Activated T-cell treated with anti-CD3 and anti-CD28 coated beads, Interleukin-2, amount 50 U/mL, for 4 hours (primary cell): ENCODE measurements around the gene CHST5. TPM values are rescaled to one million over a fixed set of nuclear protein-coding genes. Genes with fewer than 3 reads are reported as not detected.
"Not testable (repeated sequence)": the region's sequence is repeated elsewhere in the genome, so short reads cannot be mapped to it uniquely, and the experiment has no call there.

Source experiments
- ATAC-seq, 2 donors: fragments of 200-7000 bp; cut with Tn5 transposase; one replicate each; pipeline ENCODE4 v1.10.0; 2021
- DNase-seq: peaks from one replicate; pipeline ENCODE4 v3.0.0-alpha.2; 2020
- H3K27me3 Mint-ChIP-seq: one replicate; pipeline ENCODE4 v1.8.0; 2021; ENCODE audit warnings: low read depth, mixed read lengths
- H3K36me3 Mint-ChIP-seq: one replicate; pipeline ENCODE4 v1.8.0; 2022; ENCODE audit warnings: mixed read lengths; ENCODE audit not compliant: insufficient read depth
- H3K4me1 Mint-ChIP-seq: one replicate; pipeline ENCODE4 v1.8.0; 2021; ENCODE audit warnings: low read depth, mixed read lengths
- H3K4me3 Mint-ChIP-seq: one replicate; pipeline ENCODE4 v1.8.0; 2021; ENCODE audit warnings: mild to moderate bottlenecking, moderate library complexity, mixed read lengths
- H3K9me3 Mint-ChIP-seq: one replicate; pipeline ENCODE4 v1.8.0; 2021; ENCODE audit warnings: mixed read lengths
- total RNA-seq, 3 donors: library from RNA; stranded (reverse); gene quantifications; one replicate each; pipeline ENCODE4 v1.2.1, GENCODE V29; 2021

Gene CHST5
- total RNA-seq, 3 donors from 2014 or later = 0.10 to 0.71 (median 0.16) TPM

GRCh38 chr16:75559564-75560372, 23.9 kb upstream of the CHST5 start:
- ATAC-seq (no peak), DNase-seq (no peak)
- Mint-ChIP-seq H3K4me1 (peaks cover 7% of the 10 kb centered on the region), H3K36me3 (no peaks in the 10 kb centered on the region), H3K9me3 (no peaks in the 10 kb centered on the region), H3K27me3 (peaks cover 16% of the 10 kb centered on the region), H3K4me3 (no peak overlapping the region)

DNA sequence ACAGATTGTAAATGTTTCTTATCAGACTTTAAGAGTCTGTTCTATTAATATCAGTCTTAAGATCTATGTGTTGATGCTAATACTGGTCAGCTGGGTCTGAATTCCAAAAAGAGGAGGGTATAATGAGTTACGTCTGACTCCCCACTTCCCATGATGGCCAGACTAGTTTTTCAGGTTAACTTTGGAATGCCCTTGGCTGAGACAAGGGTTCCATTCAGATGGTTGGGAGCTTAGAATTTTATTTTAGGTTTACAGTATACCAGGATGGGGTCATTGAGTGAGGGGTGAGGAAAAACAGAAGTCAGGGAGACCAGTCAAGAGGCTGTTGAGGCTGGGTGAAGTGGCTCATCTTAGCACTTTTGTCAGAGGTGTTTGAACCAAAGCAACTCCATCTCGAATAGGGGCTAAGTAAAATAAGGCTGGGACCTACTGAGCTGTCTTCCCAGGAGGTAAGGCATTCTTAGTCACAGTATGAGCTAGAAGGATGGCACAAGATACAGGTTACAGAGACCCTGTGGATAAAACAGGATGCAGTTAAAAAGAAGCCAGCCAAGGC, 23.0 kb upstream of the CHST5 start:
- no peak for ATAC-seq
- Mint-ChIP-seq H3K27me3 (peaks cover 11% of the 10 kb centered on the region), H3K9me3 (no peaks in the 10 kb centered on the region), H3K36me3 (no peaks in the 10 kb centered on the region), H3K4me3 (no peak overlapping the region), H3K4me1 (peaks cover 6% of the 10 kb centered on the region)
- DNase-seq = no peak

DNA sequence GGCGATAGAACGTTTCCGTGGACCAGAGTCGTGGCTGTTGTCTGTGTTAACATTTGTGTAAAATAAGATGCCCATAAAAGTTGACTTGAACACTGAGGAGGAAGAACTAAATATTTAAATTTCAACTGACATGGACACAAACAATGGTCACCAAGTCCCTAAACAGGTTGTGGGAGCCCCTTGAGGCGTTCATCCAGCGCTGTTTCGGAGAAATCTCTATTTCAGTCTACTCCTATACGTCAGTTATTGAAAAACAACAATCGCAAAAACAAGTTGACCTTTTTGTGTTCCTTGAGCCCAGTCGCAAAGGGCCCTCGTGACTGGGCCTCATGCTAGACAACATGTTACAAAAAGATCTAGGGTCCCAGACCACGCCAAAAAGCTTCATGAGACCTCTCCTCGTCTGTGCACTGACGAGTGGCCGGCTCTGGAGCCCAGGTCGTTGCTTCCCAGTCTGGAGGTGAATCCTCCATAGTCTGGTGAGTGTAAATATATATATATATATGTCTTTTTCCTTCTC, 20.6 kb upstream of the CHST5 start:
- Mint-ChIP-seq H3K4me3 (peak overlapping the region; percentile 90), H3K36me3 (no peaks in the 10 kb centered on the region), H3K27me3 (peaks cover 3% of the 10 kb centered on the region), H3K9me3 (no peaks in the 10 kb centered on the region), H3K4me1 (peaks cover 6% of the 10 kb centered on the region)
- no peak for DNase-seq
- ATAC-seq = no peak

- no peaks in the 10 kb centered on the region for H3K9me3 Mint-ChIP-seq
- no peaks in the 10 kb centered on the region for H3K36me3 Mint-ChIP-seq
- peak within 1 kb of the TSS; percentile 90 for H3K4me3 Mint-ChIP-seq
- peaks cover 3% of the 10 kb centered on the region for H3K27me3 Mint-ChIP-seq
- peaks cover 6% of the 10 kb centered on the region for H3K4me1 Mint-ChIP-seq
- peak; percentile 97 for DNase-seq
- ATAC-seq = peak; percentile 97 to 98
These were observed 20.0 kb upstream of the CHST5 start, which contains the start of gene TMEM231 for GRCh38 chr16:75555707-75556430. TMEM231 (minus strand) TSS chr16:75556252; CDS start chr16:75556209, 43 bp downstream.

- ATAC-seq (no peak), DNase-seq (no peak)
- H3K27me3 Mint-ChIP-seq = peaks cover 3% of the 10 kb centered on the region
- peaks cover 6% of the 10 kb centered on the region for H3K4me1 Mint-ChIP-seq
- H3K36me3 Mint-ChIP-seq = no peaks in the 10 kb centered on the region
- peak overlapping the region; percentile 90 for H3K4me3 Mint-ChIP-seq
- H3K9me3 Mint-ChIP-seq = no peaks in the 10 kb centered on the region
These were observed 19.4 kb upstream of the CHST5 start for GRCh38 chr16:75555213-75555706.

DNA sequence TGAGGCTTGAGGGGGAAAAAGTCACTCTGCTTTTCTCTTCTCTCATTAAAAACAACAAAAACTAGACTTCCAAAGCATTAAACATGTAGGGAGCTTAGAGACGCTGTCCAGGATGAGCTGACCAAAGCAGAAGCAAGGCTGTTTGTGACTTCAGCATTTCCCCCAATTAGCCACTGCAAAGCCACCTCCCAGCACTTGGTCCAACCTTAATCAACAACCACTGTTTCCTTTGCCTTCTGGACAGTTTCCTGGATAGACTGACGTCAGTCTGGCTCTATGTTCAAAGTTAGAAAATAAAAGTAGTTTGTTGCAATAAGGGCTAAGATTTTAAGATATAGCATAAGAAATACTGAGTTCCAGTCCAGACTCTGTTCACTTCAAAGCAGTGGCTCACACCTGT, 17.0 kb upstream of the CHST5 start:
- Mint-ChIP-seq H3K36me3 (no peaks in the 10 kb centered on the region), H3K4me3 (no peak overlapping the region), H3K4me1 (peaks cover 6% of the 10 kb centered on the region), H3K27me3 (no peaks in the 10 kb centered on the region), H3K9me3 (no peaks in the 10 kb centered on the region)
- ATAC-seq = no peak
- no peak for DNase-seq

GRCh38 chr16:75550211-75550662, 14.3 kb upstream of the CHST5 start:
- H3K9me3 Mint-ChIP-seq = no peaks in the 10 kb centered on the region
- peaks cover under 1% of the 10 kb centered on the region for H3K4me1 Mint-ChIP-seq
- no peak overlapping the region for H3K4me3 Mint-ChIP-seq
- DNase-seq (no peak), ATAC-seq (peak in 1 of 2 donors; percentile 43)
- no peaks in the 10 kb centered on the region for H3K27me3 Mint-ChIP-seq
- H3K36me3 Mint-ChIP-seq = no peaks in the 10 kb centered on the region

DNA sequence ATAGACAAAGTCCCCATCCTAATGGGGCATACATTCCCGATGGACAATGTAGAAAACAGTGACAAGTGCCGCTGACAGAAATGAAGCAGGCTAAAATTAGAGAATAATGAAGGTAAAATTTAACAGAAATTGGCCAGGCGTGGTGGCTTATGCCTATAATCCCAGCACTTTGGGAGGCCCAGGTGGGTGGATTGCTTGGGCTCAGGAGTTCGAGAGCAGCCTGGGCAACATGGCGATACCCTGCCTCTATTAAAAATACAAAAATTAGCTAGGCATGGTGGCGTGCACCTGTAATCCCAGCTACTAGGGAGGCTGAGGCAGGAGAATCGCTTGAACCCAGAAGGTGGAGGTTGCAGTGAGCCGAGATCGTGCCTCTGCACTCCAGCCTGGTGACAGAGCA, 12.5 kb upstream of the CHST5 start:
- not testable (repeated sequence) for DNase-seq, H3K4me3 Mint-ChIP-seq, H3K27me3 Mint-ChIP-seq, H3K9me3 Mint-ChIP-seq, H3K4me1 Mint-ChIP-seq, H3K36me3 Mint-ChIP-seq, ATAC-seq

- H3K9me3 Mint-ChIP-seq = no peaks in the 10 kb centered on the region
- H3K4me3 Mint-ChIP-seq = no peak overlapping the region
- no peaks in the 10 kb centered on the region for H3K36me3 Mint-ChIP-seq
- DNase-seq = no peak
- ATAC-seq = no peak
- H3K27me3 Mint-ChIP-seq = no peaks in the 10 kb centered on the region
- H3K4me1 Mint-ChIP-seq = no peaks in the 10 kb centered on the region
These were observed 10.4 kb upstream of the CHST5 start for GRCh38 chr16:75546293-75546692.

GRCh38 chr16:75545879-75546278, 10.0 kb upstream of the CHST5 start:
- not testable (repeated sequence) for H3K4me3 Mint-ChIP-seq

DNA sequence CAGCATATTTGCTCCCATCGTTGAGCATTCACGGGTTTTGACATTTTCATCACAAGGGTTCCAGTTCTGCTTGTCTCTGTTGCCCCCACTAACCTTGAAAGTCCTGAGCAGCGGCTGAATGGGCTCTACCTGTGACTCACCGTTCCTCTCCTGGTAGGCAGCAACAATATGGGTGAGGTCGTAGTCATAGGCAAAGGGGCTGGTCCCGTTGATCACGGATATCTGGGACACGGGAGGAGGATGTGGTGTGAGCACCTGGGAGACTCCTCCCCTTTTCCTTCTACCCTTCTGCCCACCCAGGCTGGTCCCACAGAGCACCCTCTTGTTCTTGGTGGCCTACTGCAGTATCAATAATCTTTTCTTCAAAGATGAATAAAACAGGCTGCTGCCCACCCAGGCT, 6.6 kb upstream of the CHST5 start:
- H3K27me3 Mint-ChIP-seq, ATAC-seq, H3K9me3 Mint-ChIP-seq, DNase-seq, H3K4me1 Mint-ChIP-seq, H3K36me3 Mint-ChIP-seq, H3K4me3 Mint-ChIP-seq: not testable (repeated sequence)

More at GRCh38 chr16:75545879-75546278, 10.0 kb upstream of the CHST5 start:
- DNase-seq, H3K27me3 Mint-ChIP-seq, H3K4me1 Mint-ChIP-seq, H3K36me3 Mint-ChIP-seq, ATAC-seq, H3K9me3 Mint-ChIP-seq: not testable (repeated sequence)

GRCh38 chr16:75541236-75541635, 5.3 kb upstream of the CHST5 start:
- no peak overlapping the region for H3K4me3 Mint-ChIP-seq
- no peaks in the 10 kb centered on the region for H3K9me3 Mint-ChIP-seq

GRCh38 chr16:75538882-75539565, 3.1 kb upstream of the CHST5 start:
- H3K36me3 Mint-ChIP-seq, H3K4me1 Mint-ChIP-seq, DNase-seq, H3K4me3 Mint-ChIP-seq, ATAC-seq, H3K9me3 Mint-ChIP-seq, H3K27me3 Mint-ChIP-seq: not testable (repeated sequence)

More at GRCh38 chr16:75541236-75541635, 5.3 kb upstream of the CHST5 start:
- Mint-ChIP-seq H3K27me3 (no peaks in the 10 kb centered on the region), H3K36me3 (no peaks in the 10 kb centered on the region), H3K4me1 (peaks cover 2% of the 10 kb centered on the region)
- ATAC-seq (no peak), DNase-seq (no peak)

- ATAC-seq = no peak
- no peak for DNase-seq
- Mint-ChIP-seq H3K9me3 (no peaks in the 10 kb centered on the region), H3K4me3 (no peak overlapping the region), H3K4me1 (peaks cover 2% of the 10 kb centered on the region), H3K27me3 (no peaks in the 10 kb centered on the region), H3K36me3 (no peaks in the 10 kb centered on the region)
These were observed 1.9 kb upstream of the CHST5 start for GRCh38 chr16:75537776-75538175.
